Left colon (tissue), 2 donors: ENCODE results near the gene WAC. TPM values are rescaled to one million over a fixed set of nuclear protein-coding genes. Genes with fewer than 3 reads are reported as not detected.

Source experiments
- total RNA-seq, 2 donors: library from RNA; stranded (reverse); fragmentation: NEBNext Ultra II Directional; extraction: Animal tissue kit (Norgen Biotek cat#: 25700); gene quantifications; one replicate each; pipeline ENCODE4 v1.2.1, GENCODE V29; 2021
- donor health status: DM: no; HTN: no; CAD: no.
- donor health status: DM: yes; HTN: yes; CAD: no.

Gene WAC
- total RNA-seq, 2 donors from 2014 or later = 96.9 to 112 TPM

Other genes with a start within 250 kb of the WAC start
- 10 to 100 TPM; 26.9 to 30.4 TPM for gene MPP7, start 230.1 kb upstream of the WAC start, total RNA-seq
- gene BAMBI, start 144.4 kb downstream of the WAC start, total RNA-seq = 10 to 100 TPM in 1 of 2 donors, under 1 TPM in 1; 0.85 to 12.7 TPM